Upper lobe of left lung (tissue), 4 donors: ENCODE results near the gene GAS2L3.

Source experiments
- EP300 ChIP-seq, 4 donors: sonication (generic); formaldehyde crosslinking; IDR thresholded peaks; one replicate each; pipeline ENCODE4 v1.5.1; 2017; ENCODE audit warnings: antibody characterized with exemption in 4 of 4, control low read depth in 2 of 4
- POLR2A ChIP-seq, 4 donors: fragments of 450-650 bp; IDR thresholded peaks; one replicate each; pipeline ENCODE4 v1.5.1; 2016 to 2017; ENCODE audit warnings: antibody characterized with exemption in 4 of 4, mild to moderate bottlenecking in 2 of 4
- POLR2AphosphoS5 ChIP-seq, 2 donors: sonication (generic); formaldehyde crosslinking; IDR thresholded peaks; one replicate each; pipeline ENCODE4 v1.5.1; 2017; ENCODE audit warnings: antibody characterized with exemption in 2 of 2
- TF ChIP-seq, protein P1 (sequence below), 6 experiments: fragments of 450-650 bp in 4 of 6; fragments of 200-600 bp in 2 of 6; sonication (generic) in 2 of 6; IDR thresholded peaks; one replicate each; pipeline ENCODE4 v1.5.1; 2016 to 2019; ENCODE audit warnings: antibody characterized with exemption in 6 of 6

DNA sequence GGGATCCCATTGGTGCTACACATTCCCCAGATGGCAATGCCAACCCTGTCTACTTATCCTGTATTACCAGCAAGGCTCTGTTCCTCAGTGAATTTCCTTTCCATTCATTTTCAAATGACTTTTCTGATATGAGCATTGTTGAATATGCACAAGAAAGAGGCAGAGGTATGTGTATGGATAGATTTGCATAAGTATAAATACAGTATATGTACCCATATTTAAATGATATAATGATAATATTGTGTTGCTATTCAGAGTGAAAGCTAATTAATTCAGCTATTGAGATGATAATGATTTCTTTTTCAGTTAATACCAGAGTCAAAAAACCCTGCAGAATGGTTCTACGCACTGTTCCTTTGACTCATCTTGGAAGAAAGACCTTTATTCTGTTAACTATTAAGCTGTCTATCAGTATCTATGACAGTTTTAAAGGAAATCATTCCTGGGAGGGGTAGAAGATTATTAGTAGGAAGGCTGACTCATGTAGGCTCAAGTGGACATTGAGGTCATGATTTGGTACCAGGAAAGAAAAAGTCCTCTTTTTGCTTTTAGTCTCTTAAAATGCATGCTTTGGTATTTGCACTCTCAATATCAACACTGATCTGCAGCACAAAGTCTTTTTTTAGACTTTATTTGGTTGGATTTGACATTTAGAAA is 44.9 kb upstream of the GAS2L3 start:
- TF ChIP-seq POLR2A (IDR thresholded peaks at IDR 0.05): no peak
- TF ChIP-seq, protein P1, sequence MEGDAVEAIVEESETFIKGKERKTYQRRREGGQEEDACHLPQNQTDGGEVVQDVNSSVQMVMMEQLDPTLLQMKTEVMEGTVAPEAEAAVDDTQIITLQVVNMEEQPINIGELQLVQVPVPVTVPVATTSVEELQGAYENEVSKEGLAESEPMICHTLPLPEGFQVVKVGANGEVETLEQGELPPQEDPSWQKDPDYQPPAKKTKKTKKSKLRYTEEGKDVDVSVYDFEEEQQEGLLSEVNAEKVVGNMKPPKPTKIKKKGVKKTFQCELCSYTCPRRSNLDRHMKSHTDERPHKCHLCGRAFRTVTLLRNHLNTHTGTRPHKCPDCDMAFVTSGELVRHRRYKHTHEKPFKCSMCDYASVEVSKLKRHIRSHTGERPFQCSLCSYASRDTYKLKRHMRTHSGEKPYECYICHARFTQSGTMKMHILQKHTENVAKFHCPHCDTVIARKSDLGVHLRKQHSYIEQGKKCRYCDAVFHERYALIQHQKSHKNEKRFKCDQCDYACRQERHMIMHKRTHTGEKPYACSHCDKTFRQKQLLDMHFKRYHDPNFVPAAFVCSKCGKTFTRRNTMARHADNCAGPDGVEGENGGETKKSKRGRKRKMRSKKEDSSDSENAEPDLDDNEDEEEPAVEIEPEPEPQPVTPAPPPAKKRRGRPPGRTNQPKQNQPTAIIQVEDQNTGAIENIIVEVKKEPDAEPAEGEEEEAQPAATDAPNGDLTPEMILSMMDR (IDR thresholded peaks at IDR 0.05): no peak
- no peak for TF ChIP-seq EP300 (IDR thresholded peaks at IDR 0.05)
- TF ChIP-seq POLR2AphosphoS5 (IDR thresholded peaks at IDR 0.05): no peak
